Skin of body (tissue), 2 donors: ENCODE measurements around the gene ENTHD1. TPM values are rescaled to one million over a fixed set of nuclear protein-coding genes. Genes with fewer than 3 reads are reported as not detected.
"Not testable (repeated sequence)": the region's sequence is repeated elsewhere in the genome, so short reads cannot be mapped to it uniquely, and the experiment has no call there.

ENCODE experiments used
- DNase-seq: peaks from one replicate; lab custom pipeline; 2025; lab: John Stamatoyannopoulos, UW
- total RNA-seq: library from RNA; depleted of rRNA; stranded (reverse); fragments of >200 nt; gene quantifications from one replicate; pipeline ENCODE4 v1.2.3, GENCODE V29; 2014

ENTHD1 gene
- total RNA-seq, 1 donor from 2014 or later, result not detected

DNA sequence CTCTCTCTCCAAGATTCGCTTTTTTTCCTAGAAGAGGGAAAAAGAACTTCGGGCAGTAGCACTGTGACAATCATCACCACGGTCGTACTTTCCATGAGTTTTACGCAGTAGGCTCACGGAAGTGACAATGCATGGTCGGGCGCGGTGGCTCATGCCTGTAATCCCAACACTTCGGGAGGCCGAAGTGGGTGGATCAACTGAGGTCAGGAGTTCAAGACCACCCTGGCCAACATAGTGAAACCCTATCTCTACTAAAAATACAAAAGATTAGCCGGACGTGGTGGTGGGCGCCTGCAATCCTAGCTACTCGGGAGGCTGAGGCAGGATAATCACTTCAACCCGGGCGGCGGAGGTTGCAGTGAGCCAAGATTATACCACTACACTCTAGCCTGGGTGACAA, 30.7 kb upstream of the ENTHD1 start:
- no peak for DNase-seq

DNA sequence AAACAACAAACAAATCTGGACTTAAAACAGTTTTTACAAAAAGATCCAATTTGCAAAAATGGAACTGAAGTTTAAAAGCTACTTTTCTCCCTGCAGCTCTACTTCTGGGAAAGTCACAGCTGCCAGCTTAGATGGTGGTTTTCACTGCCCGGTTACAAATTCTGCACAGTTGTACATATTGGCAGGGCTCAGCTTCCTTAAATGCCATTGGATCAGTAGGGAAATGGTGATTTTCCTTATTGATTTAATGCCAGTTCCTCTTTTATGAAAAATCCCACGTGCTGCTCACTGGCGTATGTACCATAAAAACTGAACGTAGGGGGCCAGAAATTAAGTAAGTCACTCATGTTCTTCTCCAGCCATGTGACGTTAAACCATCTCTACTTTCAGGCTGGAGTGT, 30.1 kb upstream of the ENTHD1 start:
- DNase-seq, result no peak

GRCh38 chr22:39920134-39920743, 26.7 kb upstream of the ENTHD1 start:
- DNase-seq, result no peak

- no peak for DNase-seq
These were observed 24.4 kb upstream of the ENTHD1 start for GRCh38 chr22:39917776-39918495.

GRCh38 chr22:39917197-39917643, 23.7 kb upstream of the ENTHD1 start:
- DNase-seq, result no peak

GRCh38 chr22:39916496-39916895, 22.9 kb upstream of the ENTHD1 start:
- no peak for DNase-seq

GRCh38 chr22:39915295-39915726, 21.8 kb upstream of the ENTHD1 start:
- DNase-seq, result no peak

DNA sequence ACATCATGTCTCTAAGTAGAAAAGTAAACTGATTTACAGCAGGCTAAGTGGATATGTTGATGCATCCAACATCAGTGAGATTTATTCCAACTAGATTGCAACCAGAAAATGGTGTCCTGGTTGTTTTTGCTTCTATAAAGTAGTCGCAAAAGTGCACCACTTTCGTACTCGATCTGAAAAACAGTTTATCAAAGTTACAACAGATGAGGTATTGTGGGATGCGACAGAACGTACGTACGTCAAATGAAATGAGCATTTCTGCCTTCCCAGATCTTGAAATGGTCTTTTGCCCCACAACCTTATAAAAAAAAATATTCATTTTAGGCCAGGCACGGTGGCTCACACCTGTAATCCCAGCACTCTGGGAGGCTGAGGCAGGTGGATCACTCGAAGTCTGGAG, 21.0 kb upstream of the ENTHD1 start:
- no peak for DNase-seq

DNA sequence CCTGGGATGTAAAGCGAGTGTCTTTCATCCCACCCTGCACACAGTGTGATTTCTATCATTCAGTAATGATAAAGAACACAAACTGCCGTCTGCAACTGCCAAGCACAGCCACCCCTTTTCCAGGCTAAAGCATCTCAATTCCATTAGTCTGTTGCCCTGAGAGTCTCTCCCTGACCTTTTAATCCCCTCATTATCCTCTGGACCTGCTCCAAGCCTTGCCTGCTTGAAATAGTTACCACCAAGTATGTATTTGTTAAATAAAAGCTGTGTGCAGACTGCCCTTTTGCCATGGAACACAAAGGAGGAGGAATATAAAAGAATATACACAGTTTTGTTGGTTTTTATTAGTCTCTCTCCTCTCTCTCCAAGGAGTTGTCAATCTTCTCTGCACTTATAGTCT, 20.3 kb upstream of the ENTHD1 start:
- DNase-seq, result no peak

GRCh38 chr22:39913321-39913720, 19.8 kb upstream of the ENTHD1 start:
- no peak for DNase-seq

DNA sequence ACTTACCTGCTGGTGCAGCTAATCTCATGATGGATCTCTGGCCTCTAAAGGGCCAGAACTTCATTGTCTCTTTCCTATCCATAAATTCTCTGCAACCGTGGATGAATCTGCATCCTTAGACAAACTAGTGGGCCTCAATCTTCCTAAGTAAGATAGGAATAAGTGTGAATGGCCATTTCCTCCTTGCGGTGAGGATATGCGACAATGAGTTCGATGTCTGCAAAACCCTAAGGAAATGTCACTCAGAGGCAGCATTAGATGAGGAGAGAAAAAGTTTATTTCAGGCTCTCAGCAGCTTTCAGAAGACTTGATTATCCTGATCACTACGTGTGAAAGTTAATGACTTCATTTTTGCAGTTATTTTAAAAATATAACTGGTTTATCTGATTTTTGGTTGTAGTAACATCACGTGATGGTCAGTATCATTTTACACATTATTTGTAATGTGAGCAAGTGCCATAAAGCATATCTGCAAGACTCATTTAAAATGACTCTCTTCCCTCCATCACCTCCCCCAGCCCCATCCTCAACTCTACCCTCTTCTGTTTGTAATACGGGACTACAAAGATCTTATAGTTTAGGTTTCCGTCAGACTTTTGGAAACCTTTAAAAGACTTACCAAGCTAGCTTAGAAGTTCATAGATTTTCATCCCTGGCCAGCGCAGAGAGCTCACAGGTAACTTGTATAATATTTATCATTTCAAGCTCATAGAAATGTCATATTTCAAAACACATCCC, 17.5 kb upstream of the ENTHD1 start:
- DNase-seq, result no peak

- DNase-seq, result no peak
These were observed 15.2 kb upstream of the ENTHD1 start for GRCh38 chr22:39908737-39909136.

DNA sequence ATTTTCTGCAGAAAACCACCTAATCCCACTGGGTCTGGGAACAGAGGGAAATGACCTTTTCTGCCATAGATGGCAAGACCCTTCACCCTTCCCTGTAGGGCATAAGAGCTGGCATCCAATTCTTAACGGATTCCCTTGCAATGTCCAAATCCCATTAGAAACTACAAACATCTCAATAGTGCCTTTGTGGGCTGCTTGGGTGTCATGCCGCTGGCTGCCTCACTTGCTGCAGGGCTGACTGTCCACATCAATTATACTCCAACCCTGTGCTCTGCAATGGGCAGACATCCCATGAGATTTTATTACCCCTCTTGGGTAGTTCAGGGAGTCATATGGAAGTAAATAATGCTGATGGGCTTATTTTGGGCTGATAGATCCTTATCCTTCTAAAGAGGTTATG, 14.6 kb upstream of the ENTHD1 start:
- DNase-seq, result no peak

DNA sequence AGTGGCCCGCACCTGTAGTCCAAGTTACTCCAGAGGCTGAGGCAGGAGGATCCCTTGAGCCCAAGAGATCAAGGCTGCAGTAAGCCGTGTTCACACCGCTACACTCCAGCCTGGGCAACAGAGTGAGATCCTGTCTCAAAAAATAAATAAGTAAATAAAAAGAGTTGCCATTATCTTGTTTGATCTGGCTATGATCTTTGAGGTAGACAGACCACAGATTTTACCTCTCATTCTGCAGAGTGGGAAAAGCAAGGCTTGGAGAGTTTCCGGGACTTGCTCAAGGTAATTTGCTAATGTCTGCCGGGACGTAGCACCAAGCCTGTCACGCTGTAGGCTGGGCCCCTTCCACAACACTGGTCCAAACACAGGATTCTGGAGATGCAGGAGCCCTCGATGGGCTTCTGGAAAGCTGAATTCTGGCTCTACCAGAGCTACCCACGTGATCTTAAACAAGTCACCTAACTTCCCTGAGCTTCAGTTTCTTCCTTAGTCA, 14.1 kb upstream of the ENTHD1 start:
- no peak for DNase-seq

DNA sequence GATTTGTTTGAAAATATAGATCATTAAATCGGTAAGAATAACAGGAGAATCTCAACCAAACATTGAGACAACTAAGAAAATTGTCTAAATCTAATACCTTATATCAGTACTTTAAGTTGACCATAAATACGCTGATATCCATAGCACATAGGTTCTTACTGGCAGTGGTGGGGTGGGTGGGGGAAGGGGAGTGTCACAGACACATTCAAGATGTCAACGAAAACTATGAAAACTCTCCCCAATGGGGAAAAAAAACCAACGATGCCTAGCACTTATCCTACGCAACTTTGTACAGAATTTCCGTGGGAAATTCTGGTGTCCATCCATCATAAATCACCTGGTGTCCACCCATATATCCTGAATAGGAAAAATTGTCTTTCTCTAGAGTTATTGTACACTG, 13.5 kb upstream of the ENTHD1 start:
- DNase-seq, result no peak

DNA sequence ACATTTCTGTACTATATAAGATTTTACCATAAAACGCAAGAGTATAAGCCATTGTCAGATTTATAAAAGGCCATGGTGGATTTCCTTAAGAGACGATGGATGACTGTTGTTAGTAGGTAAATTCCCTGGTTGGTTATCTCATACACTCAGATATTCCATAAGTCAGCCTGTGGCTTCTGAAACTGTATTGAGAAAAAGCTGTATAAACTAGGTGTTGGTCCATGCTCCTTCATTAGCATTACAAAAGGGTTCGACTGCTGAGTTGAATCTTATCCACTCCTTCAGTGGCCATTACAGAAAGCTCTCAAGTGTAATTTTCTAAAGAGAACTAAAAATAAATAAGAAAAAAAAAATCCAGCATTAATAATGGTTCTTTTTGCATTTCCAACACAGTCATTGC, 12.6 kb upstream of the ENTHD1 start:
- no peak for DNase-seq

- no peak for DNase-seq
These were observed 12.1 kb upstream of the ENTHD1 start for GRCh38 chr22:39905687-39906086.

DNA sequence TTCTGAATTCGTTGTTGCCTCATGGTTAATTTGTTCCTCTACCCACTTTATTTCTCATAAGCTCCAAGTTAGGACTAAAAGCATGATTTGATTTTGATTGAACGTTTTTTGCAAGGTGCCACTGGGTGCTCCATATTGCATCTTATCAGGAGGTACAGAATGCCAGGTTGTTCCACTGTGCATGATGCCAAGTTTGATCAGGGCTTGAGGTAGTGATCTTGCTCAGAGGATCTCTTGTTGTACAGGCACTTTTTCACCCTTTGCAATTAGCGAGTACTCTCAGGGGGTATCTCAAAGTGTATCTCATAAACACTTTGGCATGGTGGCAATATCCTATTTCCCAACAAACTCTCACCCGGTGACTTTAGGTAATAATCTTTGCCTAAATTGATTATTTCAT, 11.3 kb upstream of the ENTHD1 start:
- DNase-seq, result no peak

DNA sequence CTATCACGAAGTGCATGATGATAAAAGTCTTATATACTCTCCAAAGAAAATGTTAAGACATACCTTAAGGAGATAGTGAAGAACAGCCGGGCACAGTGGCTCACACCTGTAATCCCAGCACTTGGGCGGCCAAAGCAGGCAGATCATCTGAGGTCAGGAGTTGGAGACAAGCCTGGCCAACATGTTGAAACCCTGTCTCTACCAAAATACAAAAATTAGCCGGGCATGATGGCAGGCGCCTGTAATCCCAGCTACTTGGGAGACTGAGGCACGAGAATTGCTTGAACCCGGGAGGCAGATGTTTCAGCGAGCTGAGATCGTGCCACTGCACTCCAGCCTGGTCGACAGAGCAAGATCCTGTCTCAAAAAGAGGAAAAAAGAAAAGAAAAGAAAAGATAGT, 10.5 kb upstream of the ENTHD1 start:
- not testable (repeated sequence) for DNase-seq

DNA sequence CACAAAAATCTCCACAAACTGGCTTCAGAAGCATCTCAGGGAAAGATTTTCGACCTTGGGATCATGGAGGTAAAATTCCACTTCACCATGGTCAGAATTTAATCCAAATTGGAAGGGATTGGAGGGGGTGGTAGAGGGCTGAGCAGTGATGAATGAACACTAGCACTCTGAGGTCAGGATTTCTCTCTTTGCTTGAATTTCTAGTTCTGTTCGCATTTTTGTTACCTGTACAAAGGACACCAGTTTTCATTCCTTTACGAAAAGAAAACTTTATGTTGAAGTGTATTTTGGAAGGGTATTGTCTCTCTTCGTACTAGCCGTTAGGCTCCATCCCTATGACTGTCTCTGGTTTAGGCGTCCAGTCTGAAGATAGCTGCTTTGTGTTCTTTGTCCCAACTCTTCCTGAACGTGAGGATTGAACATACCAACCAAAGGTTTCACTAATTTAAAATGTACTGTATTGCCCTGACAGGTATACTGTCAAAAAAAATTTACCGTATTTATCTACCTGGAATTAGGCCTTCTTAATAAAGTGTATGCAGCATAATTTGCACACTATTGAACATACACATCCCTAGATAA, 8.1 kb upstream of the ENTHD1 start:
- no peak for DNase-seq

DNA sequence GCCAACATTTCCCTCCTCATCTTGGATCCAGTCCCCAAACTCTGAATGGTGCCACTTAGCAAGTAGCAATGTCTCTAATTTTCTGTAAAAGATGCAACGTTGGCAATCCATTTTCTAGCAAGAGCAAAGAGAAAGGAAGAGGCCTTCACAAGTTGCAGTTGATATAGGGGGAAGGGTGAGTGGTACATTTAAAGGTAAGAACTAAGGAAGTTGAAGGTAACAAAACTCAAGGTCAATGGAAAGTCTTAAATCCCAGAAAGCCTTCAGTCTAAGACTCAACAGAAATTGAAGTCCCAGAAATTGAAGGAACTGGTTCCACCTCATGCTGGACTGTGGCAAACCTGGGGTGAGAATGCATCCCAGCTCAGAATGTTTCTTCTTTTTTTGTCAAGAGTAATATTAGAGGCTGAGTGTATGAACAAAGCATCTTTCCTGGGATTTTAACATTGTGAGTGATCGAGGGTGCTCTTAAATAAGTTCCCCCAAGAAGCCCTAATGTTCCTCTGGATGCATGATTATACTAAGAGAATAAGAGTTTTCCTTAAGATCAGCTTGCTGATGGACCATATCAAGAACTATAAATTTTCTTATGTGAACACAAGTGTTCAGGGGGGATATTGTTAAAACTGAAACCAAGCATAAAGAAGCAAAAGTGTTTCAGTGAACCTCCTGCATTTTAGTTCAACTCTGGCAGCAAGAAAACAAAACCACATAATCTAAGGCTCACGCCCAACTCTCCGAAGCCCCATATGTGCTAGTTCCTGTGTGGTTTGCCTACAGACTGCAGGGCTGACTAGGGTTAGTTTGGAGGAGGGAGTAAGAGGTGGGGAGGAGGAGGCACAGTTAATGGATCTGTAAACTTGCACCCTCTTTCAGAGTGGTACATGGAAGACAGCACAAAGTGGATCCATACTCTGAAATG, 7.0 kb upstream of the ENTHD1 start, which contains the start of gene GRAP2:
TSS of gene GRAP2 (plus strand) at position 779 of the 922 bp plus-strand sequence. CDS start 46,023 bp downstream, outside the sequence.
- DNase-seq, result no peak
